Measurements from ENCODE around the gene METRN.

DNA sequence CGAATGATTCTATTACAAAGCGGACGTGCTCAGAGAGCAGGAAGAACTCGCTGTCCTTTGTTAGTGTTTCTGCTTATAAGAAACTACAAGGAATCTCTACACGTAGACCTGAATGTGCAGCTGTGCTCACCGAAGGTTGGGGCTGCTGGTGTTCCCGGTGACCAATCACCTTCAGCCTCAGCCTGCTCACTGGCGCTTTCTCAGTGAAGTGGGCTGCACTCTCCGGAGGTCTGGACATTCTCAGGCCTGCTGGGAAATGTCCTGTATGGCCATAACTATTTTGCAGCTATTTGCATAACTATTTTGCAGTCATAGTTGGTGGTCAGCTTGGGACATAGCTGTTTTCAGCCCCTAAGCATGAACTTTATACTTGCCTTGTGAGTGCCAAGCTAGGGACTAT lies 35.6 kb downstream of the METRN start:
- TF ChIP-seq, protein P1, sequence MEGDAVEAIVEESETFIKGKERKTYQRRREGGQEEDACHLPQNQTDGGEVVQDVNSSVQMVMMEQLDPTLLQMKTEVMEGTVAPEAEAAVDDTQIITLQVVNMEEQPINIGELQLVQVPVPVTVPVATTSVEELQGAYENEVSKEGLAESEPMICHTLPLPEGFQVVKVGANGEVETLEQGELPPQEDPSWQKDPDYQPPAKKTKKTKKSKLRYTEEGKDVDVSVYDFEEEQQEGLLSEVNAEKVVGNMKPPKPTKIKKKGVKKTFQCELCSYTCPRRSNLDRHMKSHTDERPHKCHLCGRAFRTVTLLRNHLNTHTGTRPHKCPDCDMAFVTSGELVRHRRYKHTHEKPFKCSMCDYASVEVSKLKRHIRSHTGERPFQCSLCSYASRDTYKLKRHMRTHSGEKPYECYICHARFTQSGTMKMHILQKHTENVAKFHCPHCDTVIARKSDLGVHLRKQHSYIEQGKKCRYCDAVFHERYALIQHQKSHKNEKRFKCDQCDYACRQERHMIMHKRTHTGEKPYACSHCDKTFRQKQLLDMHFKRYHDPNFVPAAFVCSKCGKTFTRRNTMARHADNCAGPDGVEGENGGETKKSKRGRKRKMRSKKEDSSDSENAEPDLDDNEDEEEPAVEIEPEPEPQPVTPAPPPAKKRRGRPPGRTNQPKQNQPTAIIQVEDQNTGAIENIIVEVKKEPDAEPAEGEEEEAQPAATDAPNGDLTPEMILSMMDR (IDR thresholded peaks at IDR 0.05): no peak
- TF ChIP-seq POLR2A (IDR thresholded peaks at IDR 0.05): no peak
